Peyer's patch (tissue), 4 donors: ENCODE measurements around the gene NCAN. TPM values are rescaled to one million over a fixed set of nuclear protein-coding genes. Genes with fewer than 3 reads are reported as not detected.

Source experiments
- DNase-seq, 3 donors: peaks; one replicate each; pipeline ENCODE4 v3.0.0-alpha.2; 2017 to 2019
- H3K27ac ChIP-seq, 4 donors: fragments of 200-600 bp; sonication (generic); one replicate each; pipeline ENCODE4 v1.5.1; 2016 to 2019
- H3K27me3 ChIP-seq, 2 donors: fragments of 200-600 bp; sonication (generic); one replicate each; pipeline ENCODE4 v1.5.1; 2019
- H3K36me3 ChIP-seq, 3 donors: fragments of 200-600 bp; sonication (generic); one replicate each; pipeline ENCODE4 v1.5.1; 2016 to 2019
- H3K4me1 ChIP-seq, 4 donors: fragments of 200-600 bp; sonication (generic); one replicate each; pipeline ENCODE4 v1.5.1; 2016 to 2019
- H3K4me3 ChIP-seq, 4 donors: fragments of 200-600 bp; sonication (generic); 1 replicate in 3 of 4; 2 replicates in 1 of 4; pipeline ENCODE4 v1.5.1; 2016 to 2019; ENCODE audit warnings: mild to moderate bottlenecking in 1 of 4
- H3K9me3 ChIP-seq, 4 donors: fragments of 200-600 bp; sonication (generic); one replicate each; pipeline ENCODE4 v1.5.1; 2016 to 2019; ENCODE audit warnings: mild to moderate bottlenecking in 1 of 4
- CTCF ChIP-seq, 6 experiments: fragments of 450-650 bp in 4 of 6; fragments of 200-600 bp in 2 of 6; sonication (generic) in 1 of 6; IDR thresholded peaks; one replicate each; pipeline ENCODE4 v1.5.1; 2017 to 2019; ENCODE audit warnings: antibody characterized with exemption in 6 of 6, mild to moderate bottlenecking in 3 of 6, moderate library complexity in 1 of 6
- POLR2A ChIP-seq, 2 donors: fragments of 450-650 bp; IDR thresholded peaks; one replicate each; pipeline ENCODE4 v1.5.1; 2017; ENCODE audit warnings: antibody characterized with exemption in 2 of 2, mild to moderate bottlenecking in 2 of 2, moderate library complexity in 2 of 2
- total RNA-seq, 4 donors: library from RNA; depleted of rRNA; stranded (reverse); fragments of >200 nt; gene quantifications; one replicate each; pipeline ENCODE4 v1.1.0, GENCODE V29; 2016

The NCAN gene
- total RNA-seq, 4 donors from 2014 or later, result not detected

GRCh38 chr19:19267305-19267704, 55.5 kb downstream of the NCAN start:
- no peak overlapping the region for H3K27ac ChIP-seq
- no peaks in the 10 kb centered on the region for H3K4me1 ChIP-seq
- H3K27me3 ChIP-seq, result no peaks in the 10 kb centered on the region
- no peak for DNase-seq
- H3K4me3 ChIP-seq, result no peak overlapping the region
- H3K36me3 ChIP-seq, result peaks cover 0 to 23% (median 0%) of the 10 kb centered on the region in 3 donors
- H3K9me3 ChIP-seq, result no peaks in the 10 kb centered on the region
- TF ChIP-seq POLR2A (IDR thresholded peaks at IDR 0.05) (no peak), CTCF (IDR thresholded peaks at IDR 0.05) (no peak)

- Histone ChIP-seq H3K27ac (no peak overlapping the region), H3K9me3 (no peaks in the 10 kb centered on the region), H3K27me3 (no peaks in the 10 kb centered on the region), H3K36me3 (peaks cover 0 to 23% (median 0%) of the 10 kb centered on the region in 3 donors), H3K4me1 (peaks cover 0 to 7% (median 4%) of the 10 kb centered on the region in 4 donors), H3K4me3 (no peak overlapping the region)
- no peak for TF ChIP-seq CTCF (IDR thresholded peaks at IDR 0.05)
- TF ChIP-seq POLR2A (IDR thresholded peaks at IDR 0.05), result no peak
- DNase-seq, result no peak
Observed at GRCh38 chr19:19268453-19269385, 57.0 kb downstream of the NCAN start.

- H3K36me3 ChIP-seq, result peaks cover 0 to 23% (median 0%) of the 10 kb centered on the region in 3 donors
- peak in 1 of 3 donors; percentile 53 for DNase-seq
- no peaks in the 10 kb centered on the region for H3K9me3 ChIP-seq
- H3K4me1 ChIP-seq, result peaks cover 0 to 19% (median 5%) of the 10 kb centered on the region in 4 donors
- no peaks in the 10 kb centered on the region for H3K27me3 ChIP-seq
- H3K4me3 ChIP-seq, result no peak overlapping the region
- TF ChIP-seq CTCF (IDR thresholded peaks at IDR 0.05), result no peak
- TF ChIP-seq POLR2A (IDR thresholded peaks at IDR 0.05), result no peak
- no peak overlapping the region for H3K27ac ChIP-seq
Observed at GRCh38 chr19:19269952-19270694, 58.4 kb downstream of the NCAN start.

GRCh38 chr19:19270749-19271571, 59.2 kb downstream of the NCAN start:
- H3K4me3 ChIP-seq, result peak overlapping the region in 2 of 4 donors; percentile 63 to 78
- TF ChIP-seq POLR2A (IDR thresholded peaks at IDR 0.05) (no peak), CTCF (IDR thresholded peaks at IDR 0.05) (no peak)
- H3K4me1 ChIP-seq, result peaks cover 0 to 27% (median 5%) of the 10 kb centered on the region in 4 donors
- H3K36me3 ChIP-seq, result peaks cover 0 to 29% (median 0%) of the 10 kb centered on the region in 3 donors
- no peak for DNase-seq
- H3K27ac ChIP-seq, result peak overlapping the region in 3 of 4 donors; percentile 85 to 95 (median 88)
- H3K27me3 ChIP-seq, result no peaks in the 10 kb centered on the region
- H3K9me3 ChIP-seq, result no peaks in the 10 kb centered on the region
